Cortex of kidney (tissue), 1 donor: Measurements from ENCODE around the gene RAB25.
"Not testable (repeated sequence)": the region's sequence is repeated elsewhere in the genome, so short reads cannot be mapped to it uniquely, and the experiment has no call there.

ENCODE experiments used
- DNase-seq: peaks from one replicate; lab custom pipeline; 2025; lab: John Stamatoyannopoulos, UW

The RAB25 gene

DNA sequence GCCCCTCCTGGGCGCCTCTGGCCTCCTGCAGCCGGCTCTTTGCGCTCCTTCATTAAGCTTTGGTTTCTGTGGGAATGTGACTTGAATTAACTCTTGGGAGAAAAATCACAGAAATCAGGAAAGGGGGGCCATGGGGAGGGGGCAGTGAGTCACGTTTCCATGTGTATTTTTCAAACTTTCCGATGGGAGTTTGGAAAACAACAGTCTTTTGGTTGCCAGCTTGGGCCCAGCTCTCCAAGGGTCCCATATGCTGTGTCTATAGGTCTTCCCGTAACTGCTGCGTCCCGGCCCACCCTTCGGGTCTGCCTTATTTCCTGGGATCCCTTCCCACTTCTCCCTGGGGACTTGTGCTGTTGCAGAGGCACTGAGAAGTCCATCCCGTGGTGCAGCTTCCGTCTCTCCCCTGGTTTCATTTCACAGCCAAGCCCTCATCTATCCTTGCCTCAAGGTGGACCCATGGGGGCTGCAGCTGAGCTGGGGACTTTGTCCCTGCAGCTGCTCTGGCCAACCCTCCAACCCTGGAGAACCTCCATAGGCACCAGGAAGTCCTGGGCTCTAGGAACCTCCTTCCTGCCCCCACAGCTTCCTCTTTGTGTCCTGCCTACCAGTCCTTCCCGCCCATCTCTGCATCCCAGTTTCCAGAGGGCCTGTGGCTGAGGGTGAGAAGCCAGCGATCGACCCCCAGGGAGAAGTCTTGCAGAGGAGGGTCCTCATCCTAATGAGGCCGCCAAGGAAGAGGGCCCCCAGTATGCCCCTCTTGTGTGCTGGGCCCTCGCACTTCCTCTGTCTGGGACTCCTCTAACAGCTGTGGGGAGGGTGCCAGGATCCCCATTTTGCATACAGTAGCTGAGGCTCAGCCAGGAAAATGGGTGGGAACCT, 41.9 kb downstream of the RAB25 start:
- no peak for DNase-seq

DNA sequence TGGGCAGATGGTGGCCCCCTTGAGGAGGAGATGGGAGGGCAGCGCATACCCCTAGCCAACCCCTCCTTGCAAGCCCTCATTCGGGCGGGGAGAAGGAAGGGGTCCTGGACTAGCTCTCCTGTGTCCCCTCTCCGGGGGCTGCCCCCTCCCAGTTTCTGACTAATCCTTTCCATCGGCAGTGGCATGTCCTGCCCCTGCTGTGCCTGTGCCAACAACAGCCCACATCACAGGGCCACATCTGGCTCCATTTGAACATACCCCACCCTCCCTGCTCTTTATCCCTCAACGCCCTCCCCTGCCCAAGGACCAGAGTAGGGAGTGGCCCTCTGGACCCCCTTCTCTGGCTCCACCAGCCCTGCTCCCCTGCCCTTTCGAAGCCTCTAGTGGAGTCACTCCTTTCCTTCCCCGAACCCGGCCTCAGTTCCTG, 42.6 kb downstream of the RAB25 start:
- DNase-seq = no peak

DNA sequence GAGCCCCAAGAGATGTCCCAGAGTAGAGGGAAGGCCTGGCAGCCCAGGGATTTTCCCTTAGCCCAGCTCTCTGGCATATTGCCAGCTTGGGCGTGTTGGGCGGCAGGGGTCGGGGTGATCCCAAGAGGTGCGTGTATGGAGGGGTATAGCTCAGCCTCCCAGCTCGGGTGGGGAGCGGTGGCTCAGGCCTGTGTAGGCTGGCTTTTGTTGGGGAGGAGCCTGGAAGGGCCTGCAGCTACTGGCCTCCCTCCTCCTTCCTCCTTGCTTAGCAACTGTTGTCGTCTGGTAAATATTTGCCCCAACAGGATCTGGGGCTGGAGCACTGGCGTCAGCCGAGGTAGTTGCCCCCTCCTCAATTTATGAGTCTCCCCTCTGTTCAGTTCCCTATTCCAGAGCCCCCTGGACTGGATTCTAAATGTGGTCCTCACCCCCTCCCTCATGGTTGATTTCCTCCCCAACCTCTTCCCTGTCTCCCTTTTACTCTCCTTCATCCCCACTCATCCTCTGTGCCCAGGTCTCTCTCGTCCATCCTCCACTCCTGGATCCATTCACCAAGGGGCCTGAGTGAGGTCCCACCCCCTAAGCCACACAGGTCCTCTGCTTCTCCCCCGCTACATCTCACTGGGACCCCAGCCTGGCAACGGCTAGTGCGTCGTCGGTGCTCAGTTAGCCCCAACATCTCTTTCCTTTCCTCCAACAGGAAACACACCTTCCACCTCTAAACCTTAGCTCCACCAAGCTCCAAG, 43.3 kb downstream of the RAB25 start:
- no peak for DNase-seq

DNA sequence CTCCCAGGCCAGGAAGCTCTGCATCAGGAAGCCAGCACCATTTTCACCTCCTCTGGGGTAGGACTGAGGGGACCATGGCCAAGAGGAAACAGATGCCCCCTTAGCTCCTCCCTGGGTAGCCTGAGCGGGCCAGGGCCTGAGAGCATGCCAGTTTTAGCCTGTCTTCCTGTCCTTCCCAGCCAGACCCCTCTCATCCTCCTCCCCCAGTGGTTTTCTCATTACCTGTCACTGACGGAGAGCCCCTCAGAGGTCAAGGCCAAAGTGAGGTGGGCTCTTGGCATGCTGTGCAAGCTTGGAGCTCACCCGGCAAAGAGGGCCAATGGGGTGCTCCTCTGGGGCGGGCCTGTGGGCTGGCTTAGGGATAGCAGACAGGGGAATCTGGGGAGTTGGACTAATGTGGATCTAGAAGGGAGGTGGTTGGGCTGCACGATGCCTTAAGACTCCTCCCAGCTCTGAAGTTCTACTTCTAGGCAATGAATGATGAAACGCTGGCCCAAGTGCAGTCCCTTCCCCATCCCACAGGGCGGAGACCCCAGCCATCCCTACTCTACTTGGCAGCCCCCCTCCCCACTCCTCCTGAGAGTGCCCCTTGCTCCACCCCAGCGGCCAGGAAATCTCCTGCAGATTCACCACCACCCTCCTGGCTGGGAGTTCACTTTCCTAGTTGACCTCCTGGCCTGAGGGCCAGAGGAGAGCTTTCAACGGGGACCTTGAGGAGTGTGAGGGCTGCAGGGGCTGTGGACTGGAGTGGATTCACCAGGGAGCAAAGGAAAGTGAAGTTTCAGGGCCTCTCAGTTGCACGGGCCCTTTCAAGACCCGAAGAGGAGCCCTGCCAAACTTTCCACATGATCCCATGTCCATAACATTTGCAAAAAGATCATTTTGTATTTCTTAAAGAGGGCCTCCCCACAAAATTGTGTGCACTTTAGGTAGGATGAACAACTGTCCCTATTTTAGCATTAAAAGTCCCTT, 44.2 kb downstream of the RAB25 start:
- DNase-seq = no peak

DNA sequence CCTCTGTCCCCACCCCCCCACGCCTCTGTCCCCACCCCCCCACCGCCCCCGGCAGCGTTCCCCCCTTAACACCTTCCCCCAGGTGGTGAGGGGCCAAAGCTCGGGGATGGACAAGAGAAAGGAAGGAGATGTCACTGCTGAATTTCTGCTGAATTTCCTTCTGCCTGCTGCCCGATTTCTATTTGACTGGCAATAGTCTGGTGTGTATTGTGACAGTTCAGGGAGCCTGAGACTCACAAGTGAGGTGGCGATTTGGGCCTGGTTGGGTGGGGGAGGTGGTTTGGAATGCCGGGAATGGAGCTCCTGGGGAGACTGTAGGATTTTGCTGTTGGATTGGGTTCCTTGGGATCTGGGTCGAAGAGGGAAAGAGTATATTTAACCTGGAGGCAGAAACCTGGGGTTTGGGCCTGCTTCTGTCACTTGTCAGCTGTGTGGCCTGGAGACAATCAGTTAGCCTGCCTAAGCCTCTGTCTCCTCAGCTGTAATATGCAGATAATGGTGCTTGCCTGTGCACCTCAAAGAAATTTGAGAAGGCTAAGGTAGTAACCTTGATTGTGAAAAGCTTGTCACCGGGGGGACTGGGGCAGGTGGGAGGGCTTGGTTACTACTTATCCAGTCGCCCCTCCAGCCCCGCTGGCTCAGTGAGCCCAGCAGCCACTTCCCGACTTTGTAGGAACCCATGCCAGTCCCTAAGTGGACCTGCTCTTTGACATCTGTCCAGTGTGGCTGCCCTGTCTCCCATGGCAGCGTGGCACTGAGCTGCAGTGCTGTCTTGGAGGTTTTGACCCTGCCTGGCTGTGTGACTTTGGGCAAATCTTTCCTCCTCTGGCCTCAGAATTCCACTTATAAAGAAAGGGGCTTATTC, 45.9 kb downstream of the RAB25 start:
- DNase-seq = no peak

DNA sequence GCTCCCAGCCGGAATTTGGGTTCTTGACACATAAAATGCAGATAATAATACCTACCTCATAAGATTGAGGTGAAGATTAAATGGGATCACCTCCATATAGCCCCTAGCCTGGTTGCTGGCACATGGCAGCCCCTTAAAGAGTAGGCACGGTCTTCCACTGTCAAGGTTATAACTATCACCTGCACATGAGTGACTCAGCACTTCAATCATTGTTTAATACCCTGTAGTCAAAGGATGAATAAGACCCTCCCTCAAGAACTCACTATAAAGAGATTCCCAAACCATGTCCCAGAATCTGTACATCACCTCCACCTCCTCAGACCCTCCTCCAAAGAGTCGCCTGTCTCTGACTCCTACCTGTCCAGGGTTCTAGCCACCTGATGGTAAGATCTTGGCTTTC, 47.1 kb downstream of the RAB25 start:
- DNase-seq = no peak

DNA sequence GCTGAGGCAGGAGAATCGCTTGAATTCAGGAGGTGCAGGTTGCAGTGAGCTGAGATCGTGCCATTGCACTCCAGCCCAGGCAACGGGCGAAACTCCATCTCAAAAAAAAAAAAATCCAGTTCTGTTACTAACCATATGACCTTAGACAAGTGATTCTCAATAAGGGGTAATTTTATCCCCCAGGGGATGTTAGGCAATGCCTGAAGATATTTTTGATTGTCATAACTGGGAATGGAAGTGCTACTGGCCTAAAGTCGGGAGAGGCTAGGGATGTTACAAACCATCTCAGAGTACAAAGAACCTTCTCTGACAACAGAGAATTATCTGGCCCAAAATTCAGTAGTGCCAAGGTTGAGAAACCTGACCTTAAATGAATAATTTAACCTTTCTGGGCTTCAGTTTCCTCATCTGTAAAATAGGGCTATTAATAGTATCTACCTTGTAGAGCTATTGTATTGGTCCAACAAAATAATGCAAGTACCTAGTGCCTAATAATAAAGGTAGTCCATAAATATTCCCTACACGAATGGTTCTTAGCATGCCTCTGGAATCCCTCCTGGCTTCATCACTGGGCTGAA, 47.8 kb downstream of the RAB25 start:
- DNase-seq = no peak

DNA sequence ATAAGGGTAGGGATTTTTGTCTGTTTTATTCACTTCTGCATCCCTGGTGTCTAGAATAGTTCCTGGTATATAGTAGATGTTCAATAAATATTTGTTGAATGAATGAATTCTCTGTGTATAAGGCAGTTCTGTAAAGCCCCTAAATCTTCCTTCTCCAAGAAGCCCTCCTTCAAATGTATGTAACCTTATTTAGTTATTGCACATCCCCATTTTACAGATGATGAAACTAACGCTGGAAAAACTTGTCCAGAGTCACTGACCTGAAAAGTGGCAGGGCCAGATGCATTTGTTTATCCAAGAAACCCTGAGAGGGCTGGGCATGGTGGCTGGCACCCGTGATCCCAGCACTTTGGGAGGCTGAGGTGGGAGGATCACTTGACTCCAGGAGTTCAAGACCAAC, 49.3 kb downstream of the RAB25 start:
- no peak for DNase-seq

DNA sequence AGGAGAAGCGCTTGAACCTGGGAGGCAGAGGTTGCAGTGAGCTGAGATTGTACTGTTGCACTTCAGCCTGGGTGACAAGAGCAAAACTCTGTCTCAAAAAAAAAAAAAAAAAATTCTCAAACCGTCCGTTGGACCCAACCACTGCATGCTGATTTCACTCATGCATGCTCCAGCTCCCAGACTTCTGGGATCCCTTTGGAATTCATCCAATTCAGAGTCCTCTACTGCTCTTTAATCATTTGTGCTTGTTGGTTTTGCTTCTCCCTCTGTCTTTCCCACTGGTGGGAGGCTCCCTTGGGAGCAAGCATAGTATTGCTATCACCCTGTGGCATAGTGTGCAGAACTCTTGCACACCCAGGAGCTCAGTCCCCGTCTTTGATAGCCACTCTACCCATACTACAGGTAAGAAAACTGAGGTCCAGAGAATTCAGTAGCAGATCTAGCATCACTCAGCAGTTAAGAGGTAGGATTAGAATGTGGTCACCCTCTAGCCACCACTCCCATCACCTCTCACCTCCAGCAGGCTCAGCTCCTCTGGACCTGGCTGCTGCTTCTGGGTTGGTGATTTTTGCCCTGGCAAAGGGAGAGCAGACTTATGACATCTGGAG, 50.5 kb downstream of the RAB25 start:
- DNase-seq = no peak

DNA sequence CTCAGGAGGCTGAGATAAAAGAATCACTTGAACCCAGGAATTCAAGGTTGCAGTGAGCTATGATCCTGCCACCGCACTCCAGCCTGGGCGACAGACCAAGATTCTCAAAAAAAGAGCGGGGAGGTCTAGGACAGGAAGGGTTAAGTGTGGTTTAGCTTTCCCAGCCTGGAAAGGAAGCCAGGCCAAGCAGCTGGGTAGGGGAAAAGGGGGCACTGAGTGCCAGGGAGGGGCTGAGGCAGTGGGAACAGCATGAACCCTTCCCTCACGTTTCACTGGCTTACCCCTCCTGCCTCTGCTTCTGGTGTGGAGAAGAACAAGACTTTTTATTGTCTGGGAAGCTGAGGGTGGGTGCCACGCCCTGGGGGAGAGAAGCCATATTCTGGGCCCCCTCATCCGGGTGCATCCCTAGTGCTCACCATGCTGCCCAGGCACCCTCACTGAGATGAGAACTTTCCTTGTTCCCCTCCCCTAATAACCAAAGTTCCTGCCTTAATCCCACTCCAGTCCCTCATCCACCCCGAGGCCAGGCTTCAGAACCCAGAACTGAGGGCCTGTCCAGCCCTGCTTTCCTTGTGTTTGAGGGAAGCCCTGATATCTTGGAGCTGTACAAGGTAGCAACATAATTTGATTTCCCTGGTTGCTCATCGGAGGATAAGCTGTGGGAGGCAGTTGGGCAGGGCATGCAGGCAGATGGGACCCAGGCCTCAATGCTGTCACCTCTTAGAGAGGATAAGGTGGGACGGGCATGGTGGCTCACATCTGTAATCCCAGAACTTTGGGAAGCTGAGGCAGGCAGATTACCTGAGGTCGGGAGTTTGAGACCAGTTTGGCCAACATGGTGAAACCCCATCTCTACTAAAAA, 51.5 kb downstream of the RAB25 start:
- DNase-seq = no peak

DNA sequence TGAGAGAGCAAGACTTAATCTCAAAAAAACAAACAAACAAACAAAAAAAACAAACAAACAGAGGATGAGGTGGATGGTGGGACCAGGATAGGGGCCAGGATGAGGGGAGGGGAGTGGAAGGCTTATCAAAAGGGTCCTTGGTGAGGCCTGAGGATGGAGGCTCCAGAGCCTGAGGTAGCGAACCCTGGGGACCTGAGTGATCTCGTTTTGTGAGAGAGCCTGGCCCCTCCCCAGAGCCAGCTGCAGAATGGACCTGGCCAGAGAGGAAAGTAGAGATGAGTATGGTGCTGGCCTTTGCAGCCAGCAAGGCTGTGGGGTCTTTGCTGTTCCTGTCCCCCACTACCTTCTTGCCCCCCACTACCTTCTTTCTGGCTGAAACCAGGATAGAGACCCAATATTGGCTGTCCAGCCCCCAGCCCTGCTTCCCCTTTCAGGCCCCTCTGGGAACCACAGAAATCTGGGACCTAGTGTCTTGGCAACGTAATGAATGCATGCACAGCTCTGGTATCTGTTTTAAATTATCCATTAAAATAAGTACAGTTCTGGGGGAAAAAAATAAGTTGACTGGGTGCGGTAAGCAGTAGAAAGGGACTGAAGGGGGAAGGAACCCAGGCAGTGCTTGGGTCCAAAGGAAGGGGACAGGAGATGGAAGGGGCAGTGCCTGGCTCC, 52.5 kb downstream of the RAB25 start:
- no peak for DNase-seq

DNA sequence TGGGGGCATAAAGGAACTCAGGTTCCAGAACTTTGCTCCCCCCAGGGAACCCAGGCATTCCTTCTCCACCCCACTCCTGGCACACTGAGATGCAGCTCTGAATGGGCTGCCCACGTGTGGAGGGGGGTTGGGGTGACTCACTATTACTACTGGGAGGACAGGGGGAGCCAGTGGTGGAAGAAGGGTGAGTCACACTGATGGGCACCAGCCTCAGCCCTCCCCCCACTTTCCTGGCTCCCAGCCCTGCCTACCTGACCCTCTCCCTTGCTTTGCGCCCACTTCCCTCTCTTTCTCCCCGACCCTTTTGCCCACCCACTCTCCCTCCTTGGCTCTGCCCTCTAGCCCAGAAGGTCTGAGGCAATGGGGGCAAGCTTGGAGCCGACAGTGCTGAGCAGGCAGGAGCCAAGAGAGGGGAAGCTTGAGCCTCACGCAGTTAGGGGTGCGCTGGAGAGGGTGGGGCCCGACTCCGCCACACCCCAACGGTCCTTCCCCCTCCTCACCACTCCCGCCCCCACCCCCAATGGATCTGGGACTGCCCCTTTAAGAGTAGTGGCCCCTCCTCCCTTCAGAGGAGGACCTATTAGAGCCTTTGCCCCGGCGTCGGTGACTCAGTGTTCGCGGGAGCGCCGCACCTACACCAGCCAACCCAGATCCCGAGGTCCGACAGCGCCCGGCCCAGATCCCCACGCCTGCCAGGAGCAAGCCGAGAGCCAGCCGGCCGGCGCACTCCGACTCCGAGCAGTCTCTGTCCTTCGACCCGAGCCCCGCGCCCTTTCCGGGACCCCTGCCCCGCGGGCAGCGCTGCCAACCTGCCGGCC, 53.4 kb downstream of the RAB25 start, which contains the start of gene LMNA:
LMNA (plus strand) TSS at position 611 of the 818 bp plus-strand sequence. CDS start 208 bp downstream, outside the sequence.
- no peak for DNase-seq

DNA sequence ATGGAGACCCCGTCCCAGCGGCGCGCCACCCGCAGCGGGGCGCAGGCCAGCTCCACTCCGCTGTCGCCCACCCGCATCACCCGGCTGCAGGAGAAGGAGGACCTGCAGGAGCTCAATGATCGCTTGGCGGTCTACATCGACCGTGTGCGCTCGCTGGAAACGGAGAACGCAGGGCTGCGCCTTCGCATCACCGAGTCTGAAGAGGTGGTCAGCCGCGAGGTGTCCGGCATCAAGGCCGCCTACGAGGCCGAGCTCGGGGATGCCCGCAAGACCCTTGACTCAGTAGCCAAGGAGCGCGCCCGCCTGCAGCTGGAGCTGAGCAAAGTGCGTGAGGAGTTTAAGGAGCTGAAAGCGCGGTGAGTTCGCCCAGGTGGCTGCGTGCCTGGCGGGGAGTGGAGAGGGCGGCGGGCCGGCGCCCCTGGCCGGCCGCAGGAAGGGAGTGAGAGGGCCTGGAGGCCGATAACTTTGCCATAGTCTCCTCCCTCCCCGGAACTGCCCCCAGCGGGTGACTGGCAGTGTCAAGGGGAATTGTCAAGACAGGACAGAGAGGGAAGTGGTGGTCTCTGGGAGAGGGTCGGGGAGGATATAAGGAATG, 54.1 kb downstream of the RAB25 start:
- no peak for DNase-seq

DNA sequence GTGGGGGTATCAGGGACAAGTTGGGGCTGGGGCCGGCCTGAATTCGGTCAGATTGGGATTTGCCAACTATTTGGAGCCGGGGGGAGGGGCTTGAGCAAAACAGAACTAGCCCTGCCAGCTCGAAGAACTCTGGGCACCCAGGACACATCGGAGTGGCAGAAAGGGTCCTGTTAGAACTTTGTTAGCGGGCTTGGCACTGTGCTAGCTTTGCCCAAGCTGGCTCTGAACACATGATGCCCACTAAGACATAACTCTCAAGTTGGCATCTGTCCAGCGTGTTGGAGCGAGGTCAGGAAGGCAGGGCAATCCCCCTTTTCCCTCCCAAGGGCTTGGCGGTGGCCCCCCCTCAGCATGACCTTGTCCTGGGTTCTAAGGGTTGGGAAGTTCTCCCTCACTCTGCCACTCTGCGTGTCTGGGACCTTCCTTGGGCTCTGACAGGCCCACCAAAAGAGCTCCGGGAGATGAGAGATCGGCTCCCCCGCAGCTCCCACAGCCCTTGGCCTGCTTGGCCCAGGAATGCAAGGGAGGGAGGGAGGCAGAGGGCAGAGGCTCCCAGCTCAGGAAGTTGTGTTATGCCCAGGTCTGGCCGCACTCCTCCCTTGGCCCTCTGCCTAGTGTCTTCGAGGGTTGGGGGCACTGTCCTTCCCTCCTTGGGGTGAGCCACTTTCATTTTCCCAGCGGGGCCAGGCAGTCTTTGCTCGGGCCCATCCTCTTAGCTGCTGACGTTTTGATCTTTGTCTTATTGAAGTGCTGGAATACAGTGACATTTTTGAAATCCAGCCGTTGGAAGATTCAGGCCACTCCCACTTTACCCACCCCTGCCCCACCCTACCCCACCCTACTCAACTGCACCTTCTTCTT, 54.8 kb downstream of the RAB25 start:
- no peak for DNase-seq

DNA sequence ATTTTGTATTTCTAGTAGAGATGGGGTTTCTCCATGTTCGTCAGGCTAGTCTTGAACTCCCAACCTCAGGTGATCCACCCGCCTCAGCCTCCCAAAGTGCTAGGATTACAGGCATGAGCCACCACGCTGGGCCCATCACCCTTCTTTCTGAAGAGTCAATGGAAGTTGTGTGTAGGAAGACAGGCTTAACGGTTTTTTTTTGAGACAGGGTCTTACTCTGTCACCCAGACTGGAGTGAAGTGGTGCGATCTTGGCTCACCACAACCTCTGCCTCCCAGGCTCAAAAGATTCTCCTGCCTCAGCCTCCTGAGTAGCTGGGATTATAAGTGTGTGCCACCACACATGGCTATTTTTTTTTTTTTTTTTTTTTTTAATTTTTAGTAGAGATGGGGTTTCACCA, 55.8 kb downstream of the RAB25 start:
- DNase-seq = not testable (repeated sequence)

DNA sequence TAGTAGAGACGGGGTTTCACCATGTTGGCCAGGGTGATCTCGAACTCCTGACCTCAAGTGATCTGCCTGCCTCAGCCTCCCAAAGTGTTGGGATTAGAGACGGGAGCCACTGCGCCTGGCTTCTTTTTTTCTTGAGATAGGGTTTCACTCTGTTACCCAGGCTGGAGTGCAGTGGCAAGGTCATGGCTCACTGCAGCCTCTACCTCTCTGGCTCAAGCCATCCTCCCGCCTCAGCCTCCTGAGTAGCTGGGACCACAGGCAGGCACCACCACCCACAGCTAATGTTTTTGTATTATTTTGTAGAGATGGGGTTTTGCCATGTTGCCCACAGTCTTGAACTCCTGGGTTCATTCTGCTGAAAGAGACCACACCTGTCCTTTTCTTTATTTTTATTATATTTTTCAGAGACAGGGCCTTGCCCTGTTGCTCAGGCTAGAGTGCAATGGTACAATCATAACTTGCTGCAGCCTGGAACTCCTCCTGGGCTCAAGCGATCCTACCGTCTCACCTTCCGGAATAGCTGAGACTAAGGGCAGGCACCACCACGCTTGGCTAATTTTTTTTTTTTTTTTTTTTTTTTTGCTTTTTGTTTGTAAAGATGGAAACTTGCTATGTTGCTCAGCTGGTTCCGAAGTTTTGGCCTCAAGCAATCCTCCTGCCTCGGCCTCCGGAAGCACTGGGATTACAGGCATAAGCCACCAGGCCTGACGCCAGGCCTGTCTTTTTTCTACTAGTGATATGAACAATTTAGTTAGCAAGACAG, 56.6 kb downstream of the RAB25 start:
- DNase-seq = no peak
